GM18873 (cell line): ENCODE measurements around the gene XRCC5.

Experiments used
- ATAC-seq: cut with Tn5 transposase; IDR thresholded peaks from one replicate; pipeline ENCODE4 v1.9.1; 2021; ENCODE audit warnings: mild to moderate bottlenecking, moderate library complexity, moderate number of reproducible peaks; ENCODE audit not compliant: unreplicated experiment, low FRiP score

Gene XRCC5

GRCh38 chr2:216147172-216148131 is 38.3 kb downstream of the XRCC5 start:
- no peak for ATAC-seq

DNA sequence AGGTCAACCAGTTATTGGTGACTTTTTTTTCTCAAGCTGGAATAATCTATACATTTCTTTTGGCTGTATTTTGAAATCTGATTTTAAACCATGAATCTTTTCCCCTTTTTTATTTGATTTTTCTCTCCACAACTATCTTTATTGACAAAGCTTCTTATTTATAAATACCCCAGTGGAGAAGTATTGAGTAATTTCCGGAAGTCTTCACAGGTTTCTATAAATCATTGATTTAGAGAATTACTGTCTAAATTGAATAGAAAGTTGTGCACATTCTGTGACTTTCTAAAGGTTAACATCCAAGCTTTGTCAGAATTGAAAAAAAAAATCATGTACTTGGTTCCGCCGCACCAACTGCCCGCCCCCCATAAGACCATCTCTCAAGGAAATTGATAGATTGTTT is 39.8 kb downstream of the XRCC5 start:
- ATAC-seq = no peak

- no peak for ATAC-seq
Observed at GRCh38 chr2:216149741-216150140, 40.6 kb downstream of the XRCC5 start.

- no peak for ATAC-seq
Observed at GRCh38 chr2:216151313-216152025, 42.3 kb downstream of the XRCC5 start.

DNA sequence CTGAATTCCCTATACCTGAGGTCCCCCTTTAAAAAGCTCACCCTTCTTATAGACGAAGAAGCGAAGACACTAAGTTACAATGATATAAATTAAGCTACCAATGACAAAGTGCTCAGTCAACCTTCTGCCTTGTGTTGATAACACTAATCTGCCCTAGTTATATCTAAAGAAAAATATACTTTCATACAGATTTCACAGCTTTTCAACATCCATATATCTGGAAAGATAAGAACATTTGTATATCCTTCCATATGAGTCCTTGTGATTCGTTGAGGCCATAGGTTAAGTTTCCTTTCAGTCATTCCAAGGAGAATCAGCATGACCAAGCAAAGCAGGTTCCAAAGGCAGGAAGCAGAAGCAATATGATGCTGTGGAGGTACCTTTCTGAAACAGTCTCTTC is 46.8 kb downstream of the XRCC5 start:
- no peak for ATAC-seq

- ATAC-seq = no peak
Observed at GRCh38 chr2:216156822-216157221, 47.7 kb downstream of the XRCC5 start.

GRCh38 chr2:216159144-216159543 is 50.0 kb downstream of the XRCC5 start:
- no peak for ATAC-seq

GRCh38 chr2:216159646-216160045 is 50.5 kb downstream of the XRCC5 start:
- ATAC-seq = no peak

- no peak for ATAC-seq
Observed at GRCh38 chr2:216160786-216161185, 51.6 kb downstream of the XRCC5 start.

GRCh38 chr2:216161967-216162366 is 52.8 kb downstream of the XRCC5 start:
- no peak for ATAC-seq

- ATAC-seq = no peak
Observed at GRCh38 chr2:216163518-216163917, 54.4 kb downstream of the XRCC5 start.

- no peak for ATAC-seq
Observed at GRCh38 chr2:216164087-216164486, 54.9 kb downstream of the XRCC5 start.

DNA sequence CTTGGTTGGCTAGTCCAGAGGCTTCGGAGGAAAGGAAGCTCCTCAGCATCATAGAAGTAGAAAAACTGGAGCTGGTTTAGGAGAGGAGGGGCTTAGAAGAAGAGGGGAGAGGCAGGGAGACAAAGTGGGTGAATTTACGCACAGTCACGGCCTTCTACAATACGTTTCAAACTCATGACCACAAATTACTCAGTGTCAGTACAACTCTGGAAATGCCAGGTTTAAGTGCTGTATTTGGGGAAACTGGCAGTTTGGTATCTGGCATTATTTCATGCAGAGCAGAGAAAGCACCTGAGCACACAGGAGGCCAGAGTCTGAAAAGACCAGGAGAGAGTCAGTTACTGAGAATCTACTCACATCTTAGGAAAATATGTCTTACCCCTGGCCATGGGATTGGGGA is 55.4 kb downstream of the XRCC5 start:
- no peak for ATAC-seq

GRCh38 chr2:216165711-216166110 is 56.6 kb downstream of the XRCC5 start:
- no peak for ATAC-seq

- no peak for ATAC-seq
Observed at GRCh38 chr2:216169087-216169486, 59.9 kb downstream of the XRCC5 start.

GRCh38 chr2:216170076-216170763 is 61.1 kb downstream of the XRCC5 start:
- no peak for ATAC-seq

DNA sequence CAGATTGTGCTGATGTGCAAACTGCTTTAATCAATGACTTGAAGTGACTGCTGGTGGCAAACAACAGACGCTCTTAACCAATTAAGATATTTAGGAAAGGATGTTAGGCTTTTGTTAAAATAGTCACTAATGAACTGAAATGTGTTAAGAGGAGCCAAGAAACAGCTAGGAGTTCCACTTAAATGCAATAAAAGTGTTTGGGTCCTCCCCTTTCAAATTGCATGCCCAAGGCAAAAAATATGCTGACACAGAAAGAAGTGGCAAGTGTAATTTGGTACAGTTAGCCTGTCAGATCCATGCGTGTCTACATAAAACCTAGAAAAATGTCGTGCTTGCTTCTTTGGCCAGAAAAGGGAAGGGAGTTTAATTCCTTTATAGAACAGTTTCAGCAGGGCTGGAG is 61.9 kb downstream of the XRCC5 start:
- no peak for ATAC-seq

GRCh38 chr2:216172493-216172892 is 63.3 kb downstream of the XRCC5 start:
- ATAC-seq = no peak

DNA sequence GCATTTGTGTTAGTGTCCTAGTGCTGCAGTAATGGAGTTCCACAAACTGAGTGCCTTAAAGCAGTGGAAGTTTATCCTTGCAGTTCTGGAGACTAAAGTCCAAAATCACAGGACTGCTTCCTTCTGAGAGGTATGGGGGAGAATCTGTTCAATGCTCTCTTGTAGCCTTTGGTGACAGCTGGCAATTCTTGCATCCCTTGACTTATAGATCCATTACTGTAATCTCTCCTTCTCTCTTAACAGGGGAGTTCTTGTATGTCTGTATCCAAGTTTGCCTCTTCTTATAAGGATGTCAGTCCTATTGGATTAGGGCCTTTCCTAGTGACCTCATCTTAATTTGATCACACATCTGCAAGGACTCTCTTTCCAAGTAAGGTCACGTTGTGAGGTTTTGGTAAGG is 69.9 kb downstream of the XRCC5 start:
- no peak for ATAC-seq

DNA sequence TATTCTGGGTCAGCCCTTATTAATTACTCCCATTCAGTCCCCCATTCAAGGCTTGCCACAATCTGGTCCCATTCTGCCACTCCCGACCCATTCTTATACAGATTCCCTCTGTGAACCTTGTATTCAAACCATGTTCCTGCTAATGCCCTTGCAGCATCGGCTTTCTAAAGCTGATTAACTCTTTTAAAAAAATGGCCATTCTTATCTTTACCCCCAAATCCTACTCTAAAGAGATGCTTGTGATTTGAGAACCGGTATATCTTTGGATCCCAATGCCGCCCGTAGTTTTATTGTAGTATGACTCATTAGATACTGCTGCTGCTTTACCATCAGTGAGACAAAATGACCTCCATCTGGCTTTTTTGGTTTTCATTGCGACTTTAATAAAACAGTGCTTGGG is 72.2 kb downstream of the XRCC5 start:
- no peak for ATAC-seq

GRCh38 chr2:216181953-216182461 is 72.9 kb downstream of the XRCC5 start:
- no peak for ATAC-seq
